GM12872 (cell line): Measurements from ENCODE around the gene AKR7A2.

Experiments used
- TF ChIP-seq, protein P1 (sequence below): IDR thresholded peaks from 3 replicates; pipeline ENCODE4 v1.5.1; 2011; ENCODE audit warnings: low read depth, mild to moderate bottlenecking, low read length, moderate library complexity; ENCODE audit not compliant: insufficient read depth

Gene AKR7A2

DNA sequence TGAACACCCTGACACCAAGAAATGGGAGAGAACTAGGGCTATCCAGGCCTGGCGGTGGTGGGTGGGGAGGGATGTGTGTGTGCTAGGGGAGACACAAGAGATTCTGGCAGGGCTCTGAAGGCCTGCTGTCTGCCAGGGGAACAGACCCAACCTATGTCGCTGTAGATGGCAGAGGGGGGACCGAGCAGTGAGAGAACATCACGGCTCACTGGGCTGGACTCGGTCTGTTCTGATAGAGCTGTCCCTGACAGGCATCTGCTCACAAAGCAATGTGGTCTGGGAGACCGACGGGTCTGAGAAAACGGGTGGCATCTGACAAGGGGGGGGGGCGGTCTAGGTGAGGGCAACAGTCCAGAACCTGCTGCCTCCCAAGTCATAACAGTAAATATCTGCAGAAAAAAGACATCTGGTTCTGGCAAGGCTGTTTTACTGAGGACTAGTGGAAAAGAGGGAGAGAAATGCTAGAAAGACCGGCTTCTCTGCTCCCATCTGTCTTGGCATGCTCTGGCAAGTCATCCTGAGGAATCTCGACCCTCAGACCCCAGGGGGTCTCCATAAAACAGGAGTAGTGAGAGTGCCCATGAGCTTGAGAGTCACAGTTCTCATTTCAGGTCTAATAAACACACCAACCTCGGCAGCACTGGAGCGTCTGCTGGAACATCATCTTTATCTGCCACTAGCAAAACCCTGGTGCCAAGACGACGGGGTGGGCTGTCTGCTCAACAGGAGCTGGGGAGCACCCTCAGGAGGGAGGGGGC is 36.7 kb upstream of the AKR7A2 start:
- TF ChIP-seq, protein P1, sequence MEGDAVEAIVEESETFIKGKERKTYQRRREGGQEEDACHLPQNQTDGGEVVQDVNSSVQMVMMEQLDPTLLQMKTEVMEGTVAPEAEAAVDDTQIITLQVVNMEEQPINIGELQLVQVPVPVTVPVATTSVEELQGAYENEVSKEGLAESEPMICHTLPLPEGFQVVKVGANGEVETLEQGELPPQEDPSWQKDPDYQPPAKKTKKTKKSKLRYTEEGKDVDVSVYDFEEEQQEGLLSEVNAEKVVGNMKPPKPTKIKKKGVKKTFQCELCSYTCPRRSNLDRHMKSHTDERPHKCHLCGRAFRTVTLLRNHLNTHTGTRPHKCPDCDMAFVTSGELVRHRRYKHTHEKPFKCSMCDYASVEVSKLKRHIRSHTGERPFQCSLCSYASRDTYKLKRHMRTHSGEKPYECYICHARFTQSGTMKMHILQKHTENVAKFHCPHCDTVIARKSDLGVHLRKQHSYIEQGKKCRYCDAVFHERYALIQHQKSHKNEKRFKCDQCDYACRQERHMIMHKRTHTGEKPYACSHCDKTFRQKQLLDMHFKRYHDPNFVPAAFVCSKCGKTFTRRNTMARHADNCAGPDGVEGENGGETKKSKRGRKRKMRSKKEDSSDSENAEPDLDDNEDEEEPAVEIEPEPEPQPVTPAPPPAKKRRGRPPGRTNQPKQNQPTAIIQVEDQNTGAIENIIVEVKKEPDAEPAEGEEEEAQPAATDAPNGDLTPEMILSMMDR: no peak

DNA sequence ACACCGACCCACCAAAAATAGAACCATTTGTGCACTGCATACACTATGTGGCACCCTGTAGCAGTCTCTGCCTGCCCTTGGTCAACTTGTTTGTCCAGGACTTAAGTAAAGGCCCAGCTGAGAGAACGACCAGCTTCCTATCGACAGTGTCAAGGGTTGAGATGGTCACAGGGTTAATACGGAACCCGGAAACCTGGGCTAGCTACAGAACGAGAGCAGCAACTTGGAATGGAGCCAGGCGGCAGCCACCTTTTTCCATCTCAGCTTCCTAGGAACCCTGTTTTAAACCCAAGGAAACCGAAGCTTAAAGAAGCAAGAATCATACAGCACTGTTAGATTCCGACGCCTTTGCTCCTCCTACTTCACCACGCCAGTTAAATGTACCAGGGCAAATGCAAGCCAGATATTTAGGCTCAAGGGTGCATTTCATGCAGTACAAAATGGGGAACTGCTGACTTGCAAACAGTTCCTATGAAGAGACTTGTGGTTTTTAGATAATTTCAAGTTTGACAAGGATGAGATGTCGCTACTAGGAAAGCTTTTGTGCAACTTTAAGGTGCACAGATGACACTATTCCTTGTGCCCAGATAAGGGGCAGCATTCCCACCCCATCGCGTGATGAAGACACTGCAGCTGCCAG is 35.7 kb upstream of the AKR7A2 start:
- TF ChIP-seq, protein P1: no peak

DNA sequence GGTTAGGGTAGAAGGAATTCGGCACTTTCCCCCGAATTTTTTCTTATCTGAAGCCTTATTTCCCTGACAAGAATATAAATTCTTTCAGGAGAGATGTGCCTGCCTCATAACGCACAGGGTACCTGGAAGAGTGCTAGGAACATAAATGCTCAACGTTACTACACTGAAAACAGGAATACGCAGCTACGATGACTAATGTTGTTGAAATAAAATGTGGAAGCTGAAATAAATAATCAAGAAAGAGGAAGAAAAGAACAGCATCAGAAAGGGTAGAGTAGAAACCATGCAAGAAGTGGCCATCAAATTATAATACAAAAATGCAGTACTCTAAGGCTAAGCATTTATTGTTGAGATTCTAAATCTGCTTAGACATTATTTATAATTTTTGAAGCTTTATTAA is 34.1 kb upstream of the AKR7A2 start:
- TF ChIP-seq, protein P1: no peak

DNA sequence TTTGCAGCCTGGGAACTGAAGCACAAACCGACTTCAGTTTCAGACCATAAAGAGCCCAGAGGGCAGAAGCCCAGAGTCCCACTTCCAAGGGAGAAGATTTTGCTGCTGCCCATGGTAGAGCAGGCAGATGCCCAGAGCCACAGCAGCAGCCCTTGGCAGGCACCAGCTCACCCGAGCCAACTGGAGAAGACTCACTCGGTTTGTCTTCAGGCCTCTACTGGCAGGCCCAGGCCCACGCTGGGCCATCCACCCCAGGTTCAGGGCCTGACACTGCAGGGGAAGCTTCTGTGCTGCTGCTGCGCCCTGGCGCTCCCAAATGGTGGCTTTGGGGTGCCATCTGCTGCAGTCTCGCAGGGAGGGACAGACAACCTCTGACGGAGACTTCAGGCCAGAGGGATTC is 33.4 kb upstream of the AKR7A2 start:
- TF ChIP-seq, protein P1: no peak; the same call in 2 of the 3 replicates

DNA sequence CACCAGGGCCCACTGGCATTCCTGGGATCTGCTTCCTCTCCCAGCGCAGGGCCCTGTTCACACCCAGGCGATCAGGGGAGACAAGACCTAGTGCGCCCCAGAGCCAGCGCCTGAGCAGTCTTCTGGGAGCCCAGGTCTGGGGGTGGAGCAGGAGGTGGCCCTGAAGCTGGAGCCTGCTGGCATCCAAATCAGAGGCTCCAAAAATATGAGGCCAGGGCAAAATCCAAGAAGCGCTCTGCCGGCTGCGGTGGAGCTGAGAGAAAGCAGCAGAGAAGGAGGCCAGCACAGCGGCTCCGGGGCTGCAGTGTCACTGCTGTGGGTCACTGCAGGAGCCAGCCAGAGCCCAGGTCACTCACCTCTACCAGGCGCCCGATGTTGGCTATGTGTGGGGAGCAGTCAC is 32.9 kb upstream of the AKR7A2 start:
- TF ChIP-seq, protein P1: no peak

DNA sequence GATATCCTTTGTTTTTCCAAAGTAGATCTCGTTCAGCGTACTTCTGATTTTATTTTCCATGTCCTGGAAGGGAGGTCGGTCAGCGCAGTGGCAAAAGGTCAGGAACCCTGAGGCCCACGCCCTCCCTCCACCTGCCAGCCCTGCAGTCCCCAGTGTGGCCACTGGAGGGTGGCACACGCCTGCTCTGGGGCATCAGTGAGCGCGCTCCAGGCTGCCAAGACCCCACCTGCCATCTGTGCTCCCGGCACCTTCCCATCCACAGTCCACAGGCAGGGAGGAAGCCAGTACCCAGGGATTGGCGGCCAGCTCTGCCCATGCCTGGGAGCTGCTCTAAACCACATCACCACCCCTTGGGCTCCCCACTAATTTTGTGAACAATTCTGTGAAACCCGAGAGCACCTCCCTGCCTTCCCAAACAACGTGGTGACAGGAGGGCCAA is 32.4 kb upstream of the AKR7A2 start:
- TF ChIP-seq, protein P1: peak; percentile 94

DNA sequence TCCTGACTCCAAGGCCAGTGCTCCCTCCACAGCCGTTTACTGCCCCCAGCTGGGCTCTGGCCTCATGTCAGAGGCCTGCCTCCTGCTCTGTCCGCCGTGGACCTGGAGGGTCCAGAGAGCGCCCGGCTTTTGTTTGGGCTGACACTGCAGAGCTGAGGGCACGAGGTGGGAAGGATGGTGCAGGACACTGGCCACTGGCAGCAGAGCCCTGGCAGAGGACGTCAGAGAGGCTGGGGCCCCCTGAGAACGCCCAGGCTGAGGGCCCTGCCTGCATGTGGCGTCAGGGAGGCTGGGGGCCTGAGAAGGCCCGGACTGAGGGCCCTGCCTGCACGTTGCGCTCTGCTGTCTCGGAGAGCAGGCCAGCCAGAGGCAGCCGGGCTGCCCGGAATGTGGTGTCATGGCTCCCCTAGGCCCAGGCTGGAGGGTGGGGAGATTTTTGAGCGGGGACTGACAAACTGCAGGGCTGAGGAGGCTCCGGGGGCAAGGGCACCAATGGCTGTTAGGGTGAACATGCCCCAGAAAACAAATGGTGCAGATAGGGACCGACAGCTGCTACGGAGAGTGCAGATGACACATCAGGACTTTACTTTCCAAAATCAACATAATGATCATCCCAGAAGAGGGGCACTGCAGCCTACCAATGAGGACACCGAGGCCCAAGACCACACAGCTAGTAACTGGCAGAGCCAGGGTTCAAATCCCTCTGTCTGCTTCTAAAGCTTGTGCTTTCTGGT is 31.8 kb upstream of the AKR7A2 start:
- TF ChIP-seq, protein P1: no peak
